HG03280 (cell line): ENCODE results near the gene FAM98C.

Source experiments
- ATAC-seq: cut with Tn5 transposase; IDR thresholded peaks from one replicate; pipeline ENCODE4 v1.9.1; 2021; ENCODE audit warnings: mild to moderate bottlenecking, moderate library complexity; ENCODE audit not compliant: unreplicated experiment

The FAM98C gene

GRCh38 chr19:38452430-38453366, 49.8 kb downstream of the FAM98C start:
- ATAC-seq, result no peak

- no peak for ATAC-seq
Observed at GRCh38 chr19:38453596-38453995, 50.7 kb downstream of the FAM98C start.

- no peak for ATAC-seq
Observed at GRCh38 chr19:38455031-38455430, 52.1 kb downstream of the FAM98C start.

GRCh38 chr19:38457202-38457601, 54.3 kb downstream of the FAM98C start:
- ATAC-seq, result no peak

- no peak for ATAC-seq
Observed at GRCh38 chr19:38457690-38458405, 55.0 kb downstream of the FAM98C start.
